GM18498 (cell line): ENCODE data around the gene EXOC1.

Source experiments
- ATAC-seq: cut with Tn5 transposase; IDR thresholded peaks from one replicate; pipeline ENCODE4 v1.9.1; 2021; ENCODE audit warnings: mild to moderate bottlenecking, moderate library complexity; ENCODE audit not compliant: unreplicated experiment

The EXOC1 gene

GRCh38 chr4:55948726-55949481 is 95.5 kb downstream of the EXOC1 start, which contains the start of gene CEP135:
CEP135 (plus strand) TSS chr4:55948945; CDS start chr4:55952131, 3,186 bp downstream.
- ATAC-seq = peak; percentile 77

GRCh38 chr4:55949482-55949802 is 96.0 kb downstream of the EXOC1 start:
- ATAC-seq = no peak

GRCh38 chr4:55951191-55951922 is 97.9 kb downstream of the EXOC1 start:
- no peak for ATAC-seq
